Ramos (cell line): Measurements from ENCODE around the gene MATCAP1.

Source experiments
- in situ Hi-C: fragments of 300-500 bp; cut with MboI; formaldehyde crosslinking; loops from one replicate; pipeline ENCODE4 v1.14.3; 2022; ENCODE audit warnings: low sequenced_read_pairs; ENCODE audit not compliant: unreplicated experiment

MATCAP1 gene

DNA sequence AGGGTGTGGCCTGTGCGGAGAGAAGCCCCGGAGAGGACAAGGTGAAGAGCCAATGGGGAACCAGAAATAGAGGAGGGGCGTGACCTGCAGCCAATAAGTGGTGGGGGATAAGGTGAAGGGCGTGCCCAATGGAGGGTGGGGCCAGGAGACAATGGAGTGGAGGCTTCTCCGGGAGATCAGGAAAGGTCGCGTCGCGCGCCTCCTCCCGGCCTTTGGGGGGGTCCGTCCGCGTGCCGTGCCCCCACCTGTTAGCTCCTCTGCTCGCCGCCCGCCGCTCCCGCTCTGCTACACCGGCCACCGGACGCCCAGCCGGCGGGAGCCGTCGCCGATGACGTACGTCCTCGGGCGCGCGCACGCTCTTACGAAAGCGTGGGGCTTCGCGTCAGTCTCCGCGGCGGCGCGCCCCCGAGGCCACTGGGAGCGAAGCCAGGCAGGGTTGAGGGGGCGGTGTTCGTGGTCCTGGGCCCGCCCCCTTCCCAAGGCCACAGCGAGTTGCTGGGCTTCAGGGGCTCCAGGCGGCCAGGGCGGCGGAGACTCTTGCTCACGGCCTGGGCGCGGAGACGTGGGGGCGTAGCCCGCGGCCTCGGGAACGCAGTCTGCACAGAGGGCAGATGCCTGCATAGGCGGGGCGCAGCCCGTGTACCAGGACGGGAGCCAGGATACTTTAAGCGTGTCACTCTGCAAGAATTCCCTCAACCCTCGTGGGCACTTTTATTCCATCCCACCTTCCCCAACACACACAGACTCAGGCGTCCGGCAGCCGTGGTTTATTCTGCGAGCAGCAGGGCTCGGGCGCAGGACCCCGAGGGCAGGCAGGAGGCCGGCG is at the start of gene MATCAP1:
TSS of gene MATCAP1 (minus strand) at position 337 of the 826 bp plus-strand sequence. CDS start 3,353 bp downstream, outside the sequence.
- in situ Hi-C loops = no loop called here

DNA sequence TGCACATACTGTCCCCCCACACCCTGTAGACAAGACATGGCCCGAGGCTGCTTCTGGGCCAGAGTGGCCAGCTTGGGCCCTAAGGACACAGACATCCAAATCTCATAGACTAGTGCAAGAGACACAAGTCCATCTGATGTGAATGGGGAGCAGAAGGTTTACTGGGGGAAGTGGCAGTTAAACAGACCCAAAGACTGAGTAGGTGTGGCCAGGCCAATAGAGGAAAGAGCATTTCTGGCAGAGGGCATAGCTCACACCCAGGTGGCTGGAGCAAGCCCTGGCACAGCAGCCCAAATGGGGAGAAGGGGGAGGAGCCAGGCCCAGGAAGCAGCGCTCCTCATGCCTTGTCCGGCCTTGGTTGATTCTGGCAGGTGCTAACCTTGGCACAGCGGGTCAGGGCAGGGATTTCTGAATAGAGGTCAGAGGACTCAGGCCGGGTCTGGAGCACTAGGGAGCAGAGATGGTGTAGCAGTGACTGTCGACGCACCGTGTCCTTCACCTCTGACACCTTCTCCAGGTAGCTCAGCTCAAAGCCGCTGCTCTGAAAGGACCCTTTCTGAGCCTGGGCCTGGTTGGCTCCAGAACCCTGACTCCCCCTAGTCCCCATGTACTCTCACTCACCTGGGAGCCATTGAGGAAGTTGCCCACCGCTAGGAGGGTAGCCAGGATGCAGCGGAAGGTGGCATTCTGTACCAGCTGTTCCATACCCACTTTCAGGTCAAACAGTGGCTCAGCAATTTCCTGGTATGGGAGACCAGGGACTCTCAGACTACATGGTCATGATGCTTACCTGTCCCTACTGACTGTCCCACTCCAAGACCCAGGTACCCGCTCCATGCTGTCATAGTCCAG is 47.3 kb upstream of the MATCAP1 start:
- in situ Hi-C loops = no loop called here

- in situ Hi-C loops = no loop called here
Measured at GRCh38 chr16:67229906-67230808, 46.4 kb upstream of the MATCAP1 start.

GRCh38 chr16:67228905-67229304 is 45.1 kb upstream of the MATCAP1 start:
- in situ Hi-C loops = no loop called here

DNA sequence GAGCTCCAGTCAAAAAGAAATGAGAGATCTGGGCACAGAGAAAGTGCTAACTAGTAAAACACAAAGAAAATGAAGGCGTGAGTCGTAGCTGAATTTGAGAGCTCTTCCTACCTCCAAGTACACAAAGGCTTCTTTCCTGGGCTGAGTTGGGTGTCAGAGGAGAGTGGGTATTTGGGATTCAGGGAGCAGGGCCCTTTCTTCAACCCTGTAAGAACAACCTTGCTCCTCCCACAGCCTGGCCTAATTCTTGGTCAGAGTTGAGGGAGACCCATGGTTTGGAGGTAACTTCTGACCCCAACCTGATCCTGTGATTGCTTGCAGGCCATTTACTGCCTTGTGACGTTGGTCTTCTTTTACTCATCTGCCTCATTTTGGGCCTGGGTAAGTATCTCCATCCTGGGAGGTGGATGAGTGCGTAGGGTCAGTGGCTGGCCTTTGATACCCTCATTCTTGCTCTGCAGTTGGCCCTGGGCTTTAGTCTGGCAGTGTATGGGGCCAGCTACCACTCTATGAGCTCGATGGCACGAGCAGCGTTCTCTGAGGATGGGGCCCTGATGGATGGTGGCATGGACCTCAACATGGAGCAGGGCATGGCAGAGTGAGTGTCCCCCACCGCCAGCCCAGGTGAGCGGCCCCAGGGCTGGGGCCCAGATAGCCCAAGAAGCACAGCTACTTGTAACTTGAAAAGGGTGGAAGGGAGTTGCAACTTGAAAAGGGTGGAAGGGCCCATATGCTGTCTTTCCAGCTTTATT is 44.4 kb upstream of the MATCAP1 start:
- in situ Hi-C loops = no loop called here

GRCh38 chr16:67227567-67227921 is 43.8 kb upstream of the MATCAP1 start:
- in situ Hi-C loops = no loop called here

- in situ Hi-C loops = no loop called here
Measured at GRCh38 chr16:67226804-67227566, 43.2 kb upstream of the MATCAP1 start, which contains the start of gene TMEM208. TMEM208 (plus strand) TSS chr16:67227130; CDS start chr16:67227219, 89 bp downstream.

DNA sequence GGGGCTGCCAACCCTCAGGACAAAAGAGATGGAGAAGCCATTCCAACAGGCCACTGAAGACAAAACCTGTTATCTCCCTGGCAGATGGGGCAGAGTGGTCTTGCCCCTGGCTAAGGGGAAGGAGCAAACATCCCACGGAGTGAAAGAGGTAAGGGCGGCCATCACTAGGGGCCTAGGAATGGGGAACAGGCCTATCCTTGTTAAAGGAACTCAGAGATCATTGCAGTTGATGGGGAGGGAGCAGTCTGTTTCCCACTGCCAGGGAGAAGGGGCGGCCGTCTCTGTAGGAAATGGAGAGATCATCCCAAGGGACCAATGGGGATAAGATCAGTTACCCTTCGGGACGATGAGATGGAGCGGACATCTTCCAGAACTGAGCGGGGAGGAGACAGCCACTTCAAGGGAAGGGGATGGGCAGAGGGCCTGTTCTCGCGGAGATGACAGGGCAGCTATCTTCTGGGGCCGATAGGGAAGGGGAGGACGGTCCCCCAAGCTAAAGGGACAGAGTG is 42.6 kb upstream of the MATCAP1 start:
- in situ Hi-C loops = no loop called here

GRCh38 chr16:67223992-67224391 is 40.2 kb upstream of the MATCAP1 start:
- in situ Hi-C loops = no loop called here

DNA sequence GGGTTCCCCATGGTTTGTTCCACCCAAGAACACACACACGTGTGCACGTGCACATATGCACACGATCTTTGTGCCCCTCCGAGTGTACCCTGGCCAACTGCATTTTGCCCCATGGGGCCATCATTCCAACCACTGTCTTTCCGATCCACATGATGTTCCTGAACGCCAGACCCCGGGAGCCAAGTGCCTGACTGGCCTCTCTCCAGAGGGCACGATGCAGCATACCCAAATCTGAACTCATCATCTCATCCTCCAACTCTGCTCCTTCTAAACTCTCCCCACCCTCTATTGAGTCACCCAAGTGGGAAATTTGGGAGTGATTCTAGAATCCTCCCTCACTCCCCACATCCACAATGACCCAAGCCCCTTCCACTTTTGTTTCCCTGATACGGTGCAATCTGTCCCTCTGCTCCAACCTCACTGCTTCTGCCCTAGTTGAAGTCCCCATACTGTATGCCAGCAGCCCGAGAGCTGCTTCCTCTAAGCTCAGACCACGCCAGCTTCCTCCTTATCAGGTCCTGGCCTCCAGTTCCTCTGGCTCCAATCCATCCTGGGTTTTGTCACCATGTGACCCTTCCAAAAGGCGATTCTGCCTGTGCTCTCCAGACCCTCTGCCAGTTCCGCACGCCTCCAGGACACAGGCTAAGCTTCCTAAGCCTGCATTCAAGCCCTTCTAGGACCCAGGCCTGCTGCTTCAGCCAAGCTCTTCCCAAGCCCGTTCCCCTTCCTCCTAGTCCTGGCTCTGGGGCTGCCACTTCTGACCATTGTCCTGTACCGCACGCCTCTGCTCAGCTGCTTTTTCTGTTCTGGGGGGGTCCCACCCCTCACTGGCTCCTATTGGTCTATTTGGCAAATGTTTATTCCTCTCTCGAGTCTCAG is 33.1 kb upstream of the MATCAP1 start:
- in situ Hi-C loops = no loop called here

GRCh38 chr16:67215706-67216105 is 31.9 kb upstream of the MATCAP1 start:
- in situ Hi-C loops = no loop called here

GRCh38 chr16:67213197-67214019 is 29.6 kb upstream of the MATCAP1 start:
- in situ Hi-C loops = no loop called here

DNA sequence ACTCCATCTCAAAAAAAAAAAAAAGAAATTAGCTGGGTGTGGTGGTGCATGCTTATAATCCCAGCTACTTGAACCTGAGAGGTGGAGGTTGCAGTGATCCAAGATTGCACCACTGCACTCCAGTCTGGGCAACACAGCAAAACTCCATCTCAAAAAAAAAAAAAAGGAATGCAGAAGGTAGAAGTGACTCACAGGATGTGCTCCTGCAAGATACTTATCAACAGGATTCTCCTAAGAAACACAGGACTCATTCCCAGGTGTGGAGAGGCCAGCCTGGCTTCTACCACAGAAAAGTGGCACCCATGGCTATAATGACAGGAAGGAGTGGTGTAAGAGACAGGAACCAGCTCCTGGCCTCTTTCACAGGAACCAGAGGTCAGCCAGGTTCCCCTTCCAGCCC is 29.0 kb upstream of the MATCAP1 start:
- in situ Hi-C loops = no loop called here

GRCh38 chr16:67211674-67212073 is 27.9 kb upstream of the MATCAP1 start:
- in situ Hi-C loops = no loop called here

DNA sequence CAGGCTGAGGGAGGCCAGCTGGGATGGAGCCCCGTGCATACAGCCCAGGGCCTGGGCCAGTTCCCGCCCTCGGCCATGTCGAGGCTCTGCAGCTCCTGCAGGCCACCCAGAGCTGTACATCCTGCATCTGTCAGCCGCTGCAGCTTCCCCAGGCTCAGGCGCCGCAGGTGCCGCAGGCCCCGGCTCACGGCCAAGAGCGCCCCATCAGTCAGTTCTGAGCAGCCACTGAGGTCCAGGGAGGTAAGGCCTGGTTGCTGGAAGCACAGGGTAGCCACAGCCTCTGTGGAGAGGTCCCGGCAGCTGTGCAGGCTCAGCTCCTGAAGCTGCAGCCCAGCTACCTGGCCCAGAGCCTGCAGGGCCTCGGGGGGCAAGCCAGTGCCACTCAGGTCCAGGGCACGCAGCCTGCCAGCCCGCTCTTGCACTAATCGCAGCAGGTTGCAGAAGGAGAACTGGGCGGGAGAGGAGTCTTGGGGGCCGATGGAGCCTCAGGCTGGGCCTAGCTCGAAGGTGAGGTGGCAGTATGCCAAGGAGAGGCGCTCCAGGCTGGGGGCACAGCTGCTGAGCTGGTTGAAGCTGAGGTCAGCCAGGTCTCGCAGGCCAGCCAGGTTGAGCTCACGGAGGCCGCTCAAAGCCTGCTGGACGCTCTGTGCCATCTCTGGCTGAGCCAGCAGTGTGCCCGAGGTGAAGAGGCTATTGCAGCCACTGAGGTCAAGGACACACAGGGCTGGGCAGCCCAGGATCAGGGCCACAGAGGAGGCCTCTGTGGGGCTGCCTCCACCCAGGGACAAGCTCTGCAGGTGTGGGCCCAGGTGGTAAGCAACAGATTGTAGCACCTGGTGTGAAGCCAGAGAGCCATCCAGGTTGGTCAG is 26.5 kb upstream of the MATCAP1 start:
- in situ Hi-C loops = no loop called here

GRCh38 chr16:67209565-67209964 is 25.8 kb upstream of the MATCAP1 start:
- in situ Hi-C loops = no loop called here
